Keratinocyte (primary cell): ENCODE measurements around the gene DPP3. TPM values are rescaled to one million over a fixed set of nuclear protein-coding genes. Genes with fewer than 3 reads are reported as not detected.

Experiments used
- DNase-seq: peaks from one replicate; pipeline ENCODE4 v3.0.0-alpha.2; 2011; ENCODE audit warnings: low read depth, missing footprints, low spot score
- FAIRE-seq: peaks from 2 replicates; lab custom pipeline; 2011; peaks lifted over from hg19 to GRCh38; lab: Jason Lieb, UNC
- H2AFZ ChIP-seq: 2 replicates; pipeline ENCODE4 v1.6.0; 2012; ENCODE audit warnings: low read length, control low read depth, inconsistent platforms; ENCODE audit not compliant: control insufficient read depth
- H3K27ac ChIP-seq: 2 replicates; pipeline ENCODE4 v1.5.1; 2011; ENCODE audit warnings: low read length; ENCODE audit not compliant: control insufficient read depth, insufficient read depth
- H3K27me3 ChIP-seq: 3 replicates; pipeline ENCODE4 v1.6.0; 2011; ENCODE audit warnings: low read length; ENCODE audit not compliant: control insufficient read depth, insufficient read depth; ENCODE audit errors: extremely low read depth
- H3K36me3 ChIP-seq, 2 experiments: 2 replicates in 1 of 2; 3 replicates in 1 of 2; pipeline ENCODE4 v1.5.1; 2011; ENCODE audit warnings: low read length in 2 of 2, mild to moderate bottlenecking in 1 of 2; ENCODE audit not compliant: control insufficient read depth in 2 of 2, insufficient read depth in 2 of 2; ENCODE audit errors: extremely low read depth in 1 of 2
- H3K4me1 ChIP-seq: 3 replicates; pipeline ENCODE4 v1.5.1; 2011; ENCODE audit warnings: low read length; ENCODE audit not compliant: control insufficient read depth, insufficient read depth; ENCODE audit errors: extremely low read depth
- H3K4me2 ChIP-seq: 3 replicates; pipeline ENCODE4 v1.6.0; 2011; ENCODE audit warnings: low read depth, low read length; ENCODE audit not compliant: control insufficient read depth, insufficient read depth; ENCODE audit errors: extremely low read depth
- H3K4me3 ChIP-seq, 3 experiments: fragments of 200-600 bp in 1 of 3; sonication (generic) in 1 of 3; 2 replicates in 2 of 3; 3 replicates in 1 of 3; pipeline ENCODE4 v1.5.1; 2011 to 2016; ENCODE audit warnings: low read length in 3 of 3, mild to moderate bottlenecking in 3 of 3, control low read depth in 2 of 3, inconsistent platforms in 1 of 3, low read depth in 1 of 3, mixed read lengths in 1 of 3, mixed run types in 1 of 3, moderate library complexity in 1 of 3; ENCODE audit not compliant: control insufficient read depth in 2 of 3, insufficient read depth in 2 of 3; ENCODE audit errors: extremely low read depth in 1 of 3
- H3K79me2 ChIP-seq: 2 replicates; pipeline ENCODE4 v1.6.0; 2012; ENCODE audit warnings: low read length; ENCODE audit not compliant: control insufficient read depth, insufficient read depth
- H3K9ac ChIP-seq: 3 replicates; pipeline ENCODE4 v1.6.0; 2011; ENCODE audit warnings: low read length; ENCODE audit not compliant: control insufficient read depth, insufficient read depth; ENCODE audit errors: extremely low read depth
- H3K9me1 ChIP-seq: 3 replicates; pipeline ENCODE4 v1.6.0; 2011; ENCODE audit warnings: low read length; ENCODE audit not compliant: control insufficient read depth, insufficient read depth; ENCODE audit errors: extremely low read depth
- H3K9me3 ChIP-seq: 2 replicates; pipeline ENCODE4 v1.5.1; 2012; ENCODE audit warnings: low read depth, low read length; ENCODE audit not compliant: control insufficient read depth
- H4K20me1 ChIP-seq: 3 replicates; pipeline ENCODE4 v1.6.0; 2011; ENCODE audit warnings: low read length; ENCODE audit not compliant: control insufficient read depth, insufficient read depth; ENCODE audit errors: extremely low read depth
- CTCF ChIP-seq, 3 experiments: IDR thresholded peaks in 1 of 3; conservative IDR thresholded peaks in 1 of 3; optimal IDR thresholded peaks in 1 of 3; 2 replicates in 2 of 3; 3 replicates in 1 of 3; pipeline versions ENCODE3 to v1.5.1; 2011; ENCODE audit warnings: low read length in 3 of 3, mild to moderate bottlenecking in 3 of 3, moderate library complexity in 2 of 3, control low read depth in 1 of 3, inconsistent platforms in 1 of 3; ENCODE audit not compliant: insufficient read depth in 2 of 3; ENCODE audit errors: extremely low read depth in 1 of 3
- EZH2 ChIP-seq: IDR thresholded peaks from one replicate; pipeline ENCODE4 v1.6.1; 2012; ENCODE audit warnings: inconsistent platforms, mild to moderate bottlenecking, low read length, moderate library complexity
- dilution Hi-C: fragments of 300-500 bp; cut with MboI; formaldehyde crosslinking; loops from one replicate; pipeline ENCODE4 v1.7.0; 2020; ENCODE audit warnings: low sequenced_read_pairs; ENCODE audit not compliant: extremely low pct_ligation_motif_present
- polyA plus RNA-seq, 5 experiments: library from polyadenylated mRNA; depleted of rRNA in 3 of 5; stranded (reverse) in 3 of 5; stranded (forward) in 1 of 5; unstranded in 1 of 5; fragments of >200 nt; gene quantifications; 1 replicate in 1 of 5; 2 replicates in 3 of 5; 3 replicates in 1 of 5; pipeline versions ENCODE4 v1.2.1 to v1.2.3, GENCODE V29; 2011 to 2012; ENCODE audit warnings: missing spikeins in 2 of 5, low read depth in 1 of 5, low replicate concordance in 1 of 5

The DPP3 gene
- polyA plus RNA-seq, 1 donor (not counting 4 experiments of a cell fraction or from before 2014, with no cell fraction given), result 57.9 TPM

GRCh38 chr11:66466225-66467033 is 13.8 kb upstream of the DPP3 start, which contains the start of gene PELI3:
Gene PELI3 (plus strand): TSS chr11:66466905. CDS start chr11:66468129, 1,224 bp downstream.
- peak within 1 kb of the TSS; percentile 52 to 83 (median 73) for H3K4me3 ChIP-seq
- H2AFZ ChIP-seq, result peak within 1 kb of the TSS; percentile 88
- FAIRE-seq (no peak), DNase-seq (peak; percentile 57)
- peak within 1 kb of the TSS; percentile 73 for H3K9ac ChIP-seq
- H3K79me2 ChIP-seq, result no peaks in the 10 kb centered on the region
- H3K9me3 ChIP-seq, result no peaks in the 10 kb centered on the region
- peaks cover 0 to 7% of the 10 kb centered on the region in 2 experiments for H3K36me3 ChIP-seq
- peak within 1 kb of the TSS; percentile 40 for H3K27ac ChIP-seq
- no peaks in the 10 kb centered on the region for H3K27me3 ChIP-seq
- peaks cover 7% of the 10 kb centered on the region for H3K4me1 ChIP-seq
- no peak for TF ChIP-seq CTCF (optimal IDR thresholded peaks at IDR 0.05 in 1 of 3, IDR thresholded peaks at IDR 0.05 in 1 of 3, conservative IDR thresholded peaks at IDR 0.05 in 1 of 3; ENCODE audit: extremely low read depth in 1 of 3, insufficient read depth in 2 of 3, low read length in 3 of 3)
- TF ChIP-seq EZH2, result no peak
- H3K9me1 ChIP-seq, result no peaks in the 10 kb centered on the region
- dilution Hi-C loops, result no loop called here
- peak within 1 kb of the TSS; percentile 90 for H3K4me2 ChIP-seq
- no peaks in the 10 kb centered on the region for H4K20me1 ChIP-seq

- FAIRE-seq, result no peak
- no peak for DNase-seq
- H3K4me2 ChIP-seq, result peak overlapping the region; percentile 90
- H3K27me3 ChIP-seq, result no peaks in the 10 kb centered on the region
- dilution Hi-C loops, result no loop called here
- H3K36me3 ChIP-seq, result peaks cover 0 to 9% of the 10 kb centered on the region in 2 experiments
- no peaks in the 10 kb centered on the region for H3K79me2 ChIP-seq
- H3K27ac ChIP-seq, result no peak overlapping the region
- no peaks in the 10 kb centered on the region for H3K9me3 ChIP-seq
- TF ChIP-seq CTCF (optimal IDR thresholded peaks at IDR 0.05 in 1 of 3, IDR thresholded peaks at IDR 0.05 in 1 of 3, conservative IDR thresholded peaks at IDR 0.05 in 1 of 3; ENCODE audit: extremely low read depth in 1 of 3, insufficient read depth in 2 of 3, low read length in 3 of 3) (peak in 2 of 3 experiments; percentile 14 to 38), EZH2 (no peak)
- peak overlapping the region; percentile 30 for H2AFZ ChIP-seq
- H3K9me1 ChIP-seq, result no peaks in the 10 kb centered on the region
- H3K4me3 ChIP-seq, result peak overlapping the region; percentile 52 to 83 (median 73)
- H4K20me1 ChIP-seq, result no peaks in the 10 kb centered on the region
- peaks cover 7% of the 10 kb centered on the region for H3K4me1 ChIP-seq
- peak overlapping the region; percentile 73 for H3K9ac ChIP-seq
Measured at GRCh38 chr11:66467034-66467659, 13.1 kb upstream of the DPP3 start.
